ENCODE results near the gene ATP5F1D.

ATP5F1D gene

DNA sequence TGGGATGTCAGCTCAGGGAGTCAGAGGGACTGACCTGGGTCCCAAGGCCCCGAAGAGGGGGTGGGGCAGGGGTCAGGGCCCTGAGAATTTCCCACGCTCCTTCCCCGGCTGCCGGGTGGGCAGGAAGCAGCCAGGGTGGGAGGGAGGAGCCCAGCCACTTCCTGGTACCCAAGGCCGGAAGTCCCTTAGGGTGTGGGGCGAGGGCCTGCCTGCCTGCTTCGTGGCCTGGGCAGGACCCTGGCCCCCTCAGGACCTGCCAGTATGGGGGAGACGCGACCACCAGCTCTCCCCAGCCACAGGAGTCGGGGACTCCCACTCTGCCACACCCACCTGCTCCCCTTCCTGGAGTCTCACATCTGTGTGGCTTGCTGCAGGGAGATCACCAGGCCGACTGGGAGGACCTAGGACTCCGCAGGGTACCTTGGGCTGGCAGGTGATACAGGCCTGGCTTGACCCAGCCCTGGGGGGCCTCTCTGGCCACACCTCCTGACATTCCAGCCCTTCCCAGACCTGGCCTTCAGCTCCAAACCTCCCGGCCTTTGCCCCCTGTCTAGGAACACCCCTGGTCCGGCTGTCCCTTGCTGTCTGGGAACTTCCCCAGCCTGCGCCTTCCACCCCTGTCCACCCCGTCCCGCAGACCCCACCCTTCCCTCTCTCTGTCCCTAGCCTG is 17.8 kb downstream of the ATP5F1D start:
- DNase-seq (ENCODE audit: low spot score): peak; percentile 68

DNA sequence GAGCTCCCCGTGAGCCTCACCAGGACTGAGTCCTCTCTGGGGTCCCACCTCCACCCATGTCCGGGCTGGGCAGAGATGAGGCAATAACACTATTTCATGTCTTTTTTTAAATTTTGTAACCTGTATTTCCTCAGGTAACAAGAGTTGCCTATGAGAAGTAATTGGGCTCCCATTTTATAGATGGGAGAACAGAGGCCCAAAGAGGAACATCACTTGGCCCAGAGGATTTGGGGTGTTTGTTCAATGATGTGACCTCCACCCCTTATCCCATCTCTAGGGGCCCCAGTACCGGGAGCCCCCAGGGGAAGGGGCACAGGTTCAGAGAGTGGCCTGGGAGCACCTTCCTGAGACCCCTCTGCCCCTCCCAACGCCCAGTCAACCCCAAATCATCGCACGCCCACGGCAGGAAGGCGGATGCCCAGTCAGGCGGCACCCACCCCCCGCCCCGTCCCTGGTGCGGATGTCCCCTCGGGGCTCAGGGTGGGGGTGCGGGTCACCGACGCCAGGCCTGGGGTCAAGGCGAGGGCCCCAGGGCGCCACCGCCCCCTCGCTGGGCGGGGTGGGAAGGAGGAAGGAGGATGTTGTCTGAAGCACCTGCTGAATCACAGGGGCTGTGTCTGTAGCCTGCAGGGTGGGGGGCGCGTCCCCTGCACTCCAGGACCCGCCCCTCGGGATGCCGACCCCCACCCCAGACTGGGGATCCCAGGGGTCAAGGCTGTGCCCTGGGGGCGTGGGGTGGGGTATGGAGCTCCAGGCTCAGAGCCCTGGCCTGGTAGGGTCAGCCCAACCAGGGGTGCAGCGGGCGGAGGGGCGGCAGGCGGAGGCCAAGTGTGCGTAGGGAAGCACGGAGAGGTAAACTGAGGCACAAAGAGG is 18.6 kb downstream of the ATP5F1D start:
- DNase-seq (ENCODE audit: low spot score): peak; percentile 58

DNA sequence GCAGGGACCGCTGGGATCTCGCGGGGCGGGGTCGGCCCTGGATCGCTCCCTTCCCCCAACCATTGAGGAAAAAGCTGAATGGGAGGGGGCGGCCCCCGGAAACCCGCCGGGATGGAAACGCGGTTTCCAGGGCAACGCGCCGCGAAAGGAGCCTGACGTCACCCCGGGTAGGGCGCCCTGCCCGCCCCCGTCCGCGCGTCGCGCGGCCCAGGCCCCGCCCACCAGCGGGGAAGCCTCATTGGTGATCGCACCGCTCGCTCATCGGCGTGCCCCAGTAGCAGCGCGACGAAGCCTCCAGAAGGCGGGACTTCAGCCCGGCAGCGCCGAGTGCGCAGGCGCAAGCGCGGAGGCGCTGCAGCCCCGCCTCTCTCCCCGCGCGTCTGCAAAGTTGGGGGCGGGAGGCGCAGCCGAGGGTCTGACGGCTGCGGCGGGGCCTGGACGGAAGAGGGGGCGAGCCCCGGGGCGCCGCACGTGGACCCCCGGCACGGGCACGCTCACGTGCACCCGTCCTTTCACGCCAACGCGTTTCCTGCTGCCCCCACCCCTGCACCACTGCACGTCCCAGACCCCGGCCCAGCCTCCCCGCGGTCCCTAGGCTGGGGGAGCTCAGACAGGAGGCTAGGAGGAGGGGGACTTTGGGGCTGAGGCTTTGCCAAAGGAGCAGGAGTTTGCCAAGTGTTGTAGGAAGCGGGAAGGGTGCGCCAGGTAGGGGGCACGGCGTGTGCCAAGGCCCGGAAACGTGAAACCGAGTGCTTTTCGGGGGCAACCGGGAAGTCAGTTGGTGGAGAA is 19.4 kb downstream of the ATP5F1D start:
- DNase-seq (ENCODE audit: low spot score): peak; percentile 98

DNA sequence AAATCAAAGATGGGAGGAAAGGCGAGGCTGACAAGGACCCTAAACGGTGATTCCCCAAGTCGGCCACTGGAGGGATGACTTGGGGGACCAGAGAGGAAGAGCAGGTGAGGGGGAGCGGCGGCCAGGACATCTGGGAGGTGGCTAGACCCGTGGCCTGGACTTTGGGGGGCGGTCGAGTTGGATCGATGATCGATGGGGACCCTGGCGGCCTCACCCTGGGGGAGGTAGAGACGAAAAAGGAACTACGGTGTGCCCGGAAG is 19.9 kb downstream of the ATP5F1D start:
- DNase-seq (ENCODE audit: low spot score): no peak

DNA sequence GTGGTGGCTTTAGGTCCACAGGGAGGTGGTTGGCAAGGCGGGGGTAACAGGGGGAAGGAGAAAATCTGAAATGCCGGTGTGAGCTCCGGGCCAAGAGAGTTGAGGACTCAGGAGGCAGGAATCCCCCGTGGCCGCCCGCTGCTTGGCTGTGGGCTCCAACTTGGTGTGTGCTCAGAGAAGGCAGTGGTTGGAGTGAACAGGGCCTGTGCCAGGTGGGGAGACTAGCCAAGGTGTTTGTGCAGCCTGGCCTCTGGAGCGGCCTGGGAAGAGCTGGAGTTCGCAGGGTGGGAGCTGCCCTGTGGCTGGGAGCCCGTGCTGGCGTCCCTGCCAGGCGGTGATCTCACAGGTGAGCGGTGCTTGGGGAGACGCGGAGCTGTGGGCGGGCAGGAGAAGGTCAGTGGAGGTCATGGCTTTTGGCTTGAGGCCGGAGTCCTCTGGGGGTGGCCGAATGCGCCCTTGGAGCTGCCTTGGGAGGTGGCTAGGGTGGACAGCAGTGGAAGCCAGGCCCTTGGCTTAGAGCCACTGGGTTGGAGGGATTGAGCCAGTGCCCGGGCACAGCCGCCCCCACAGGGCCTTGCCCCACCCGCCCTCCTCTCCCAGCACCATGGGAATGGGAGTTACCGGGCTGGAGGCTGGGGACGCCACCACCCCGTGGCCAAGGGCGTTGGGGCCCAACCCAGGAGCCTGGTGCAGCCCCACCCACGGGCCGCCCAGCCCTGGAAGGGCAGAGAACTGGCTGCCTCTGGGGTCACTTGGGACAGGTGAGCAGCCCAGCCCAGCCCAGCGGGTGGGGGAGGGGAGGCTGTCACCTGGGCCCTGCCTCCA is 20.5 kb downstream of the ATP5F1D start:
- DNase-seq (ENCODE audit: low spot score): peak; percentile 35

DNA sequence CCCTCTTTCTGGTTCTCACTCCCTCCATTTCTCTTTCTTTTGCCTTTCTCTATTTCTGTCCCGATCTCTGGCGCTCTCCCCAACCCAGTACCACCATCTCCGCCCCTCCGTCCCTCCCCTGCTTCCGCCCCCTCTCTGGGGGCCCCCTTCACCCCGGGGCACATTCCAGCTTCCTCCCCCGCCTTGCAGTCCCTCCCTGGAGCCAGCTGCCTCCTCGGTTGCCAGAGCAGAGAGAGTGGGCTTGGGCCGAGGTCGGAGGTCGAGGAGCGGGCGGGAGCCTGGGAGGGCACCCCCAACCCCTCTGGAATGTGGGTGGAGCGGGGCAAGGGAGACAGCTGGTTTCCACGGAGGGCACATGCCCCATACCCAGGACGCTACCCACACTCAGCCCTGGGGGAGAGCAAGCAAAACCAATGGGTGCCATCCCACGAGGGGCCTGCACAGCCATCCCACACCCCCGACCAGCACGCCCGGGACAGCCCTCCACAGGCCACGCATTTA is 21.1 kb downstream of the ATP5F1D start:
- DNase-seq (ENCODE audit: low spot score): no peak

DNA sequence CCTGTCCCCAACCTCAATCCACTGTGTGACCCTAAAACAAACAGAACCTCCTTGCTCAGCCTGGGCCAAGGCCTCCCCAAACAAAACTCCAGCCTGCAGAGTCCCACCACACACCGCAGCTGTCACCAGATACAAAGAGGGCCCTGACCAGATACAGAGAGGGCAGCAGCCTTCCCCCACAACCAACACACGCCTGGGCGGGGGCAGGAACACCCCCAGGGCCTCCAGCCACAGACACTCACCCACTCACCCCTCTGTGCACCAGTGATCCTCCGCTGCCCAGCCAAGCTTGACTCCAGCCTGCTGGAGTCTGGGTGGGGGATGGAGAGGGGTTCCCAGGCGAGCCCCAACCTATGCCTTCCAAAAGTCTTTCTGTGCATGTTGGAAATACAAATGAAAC is 21.6 kb downstream of the ATP5F1D start:
- no peak for DNase-seq (ENCODE audit: low spot score)

DNA sequence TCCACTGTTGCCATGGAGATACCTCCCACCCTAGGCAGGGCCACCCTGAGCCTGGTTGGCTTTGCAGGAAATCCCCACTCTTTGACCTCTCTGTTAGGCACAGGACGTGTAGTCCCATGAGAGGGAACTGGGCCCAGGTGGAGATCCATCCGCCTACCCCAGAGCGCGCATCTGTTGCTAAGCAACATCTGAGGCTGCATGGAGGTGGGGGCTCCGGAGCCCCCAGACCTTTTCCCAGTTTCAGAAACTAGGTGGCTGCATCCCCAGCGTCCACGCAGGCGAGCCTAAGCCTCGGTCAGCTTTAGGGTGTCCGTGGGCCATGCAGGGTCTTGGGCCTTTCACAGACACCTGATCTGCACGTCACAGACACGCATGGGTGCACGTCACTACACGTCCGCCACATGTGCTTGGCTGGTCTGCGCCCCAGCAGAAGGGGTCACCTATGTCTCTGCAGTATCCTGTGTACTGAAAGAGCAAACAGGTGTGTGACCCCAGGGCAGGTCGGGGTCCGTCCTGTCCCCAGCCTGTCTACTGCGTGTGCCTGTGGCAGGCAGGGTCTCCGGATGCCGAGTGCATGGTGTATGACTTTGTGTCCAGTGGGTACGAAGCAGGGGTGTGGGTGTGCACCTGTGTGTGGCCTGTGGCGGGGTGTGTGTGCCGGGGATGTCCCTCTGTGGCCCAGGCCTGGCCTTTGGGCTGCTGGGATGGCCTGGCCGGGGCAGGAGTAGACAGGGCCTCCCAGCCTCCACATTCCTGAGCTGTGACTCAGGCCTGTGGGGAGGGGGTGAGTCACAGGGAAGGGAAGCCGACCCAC is 23.5 kb downstream of the ATP5F1D start:
- DNase-seq (ENCODE audit: low spot score): no peak

DNA sequence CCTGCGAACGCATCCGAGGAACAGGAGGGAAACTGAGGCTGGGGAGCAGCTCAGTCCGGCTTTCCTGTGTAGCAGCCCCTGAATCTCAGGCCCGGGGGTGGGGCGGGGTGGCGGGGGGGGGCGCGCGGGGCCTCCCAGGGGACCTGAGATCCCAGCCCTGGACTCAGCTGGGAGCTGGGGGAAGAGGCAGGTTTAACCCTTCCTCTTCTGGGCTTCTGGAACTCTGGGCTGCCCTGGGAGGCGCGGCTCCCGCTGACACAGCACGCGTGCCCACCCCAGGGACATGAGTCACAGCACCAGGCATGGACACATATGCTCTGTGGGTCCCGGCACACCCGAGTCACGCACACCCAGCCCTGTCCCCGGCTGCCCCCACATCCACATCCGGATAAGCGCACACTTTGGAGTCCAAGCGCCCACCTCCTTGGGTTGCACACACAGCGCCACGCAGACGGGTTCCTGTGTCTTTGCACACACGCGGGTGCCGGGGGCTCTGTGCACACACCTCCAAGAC is 24.1 kb downstream of the ATP5F1D start:
- peak; percentile 50 for DNase-seq (ENCODE audit: low spot score)

DNA sequence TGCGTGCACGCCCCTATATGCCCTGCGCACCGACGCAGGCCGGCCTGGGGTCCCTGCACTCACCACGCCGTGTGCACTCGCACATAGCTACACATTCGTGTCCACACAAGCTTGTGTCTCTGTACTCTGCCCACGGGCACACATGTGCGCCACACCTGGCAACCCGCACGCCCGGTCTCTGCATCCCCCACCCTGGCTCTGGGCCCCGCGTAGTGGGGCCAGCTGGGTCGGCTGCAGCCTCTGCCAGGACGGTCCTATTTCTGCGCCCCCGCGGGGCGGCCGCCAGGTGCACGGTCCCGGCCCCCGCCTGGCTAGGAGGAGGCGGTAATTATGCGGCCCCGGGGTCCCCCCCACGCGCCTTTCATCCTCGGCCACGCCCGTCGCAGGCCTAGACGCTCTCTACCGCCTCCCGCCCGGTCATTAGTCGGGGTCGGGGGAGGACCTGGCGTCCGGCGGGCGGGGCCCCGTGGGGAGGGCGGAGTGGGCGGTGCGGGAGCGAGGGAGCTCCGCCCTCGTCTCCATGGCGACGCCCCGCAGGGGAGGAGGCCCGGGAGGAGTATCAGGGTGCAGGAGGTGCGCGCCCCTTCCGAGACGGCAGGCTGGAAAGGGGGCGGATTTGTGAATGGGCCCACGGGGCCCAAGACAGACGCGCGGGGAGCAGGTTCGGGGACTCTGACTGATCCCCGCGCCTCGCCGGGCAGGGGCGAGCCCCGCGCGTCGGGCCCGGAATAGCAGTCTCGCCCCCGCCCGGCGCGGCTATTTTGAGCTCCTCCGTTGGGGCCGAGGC is 24.8 kb downstream of the ATP5F1D start:
- DNase-seq (ENCODE audit: low spot score): peak; percentile 90

DNA sequence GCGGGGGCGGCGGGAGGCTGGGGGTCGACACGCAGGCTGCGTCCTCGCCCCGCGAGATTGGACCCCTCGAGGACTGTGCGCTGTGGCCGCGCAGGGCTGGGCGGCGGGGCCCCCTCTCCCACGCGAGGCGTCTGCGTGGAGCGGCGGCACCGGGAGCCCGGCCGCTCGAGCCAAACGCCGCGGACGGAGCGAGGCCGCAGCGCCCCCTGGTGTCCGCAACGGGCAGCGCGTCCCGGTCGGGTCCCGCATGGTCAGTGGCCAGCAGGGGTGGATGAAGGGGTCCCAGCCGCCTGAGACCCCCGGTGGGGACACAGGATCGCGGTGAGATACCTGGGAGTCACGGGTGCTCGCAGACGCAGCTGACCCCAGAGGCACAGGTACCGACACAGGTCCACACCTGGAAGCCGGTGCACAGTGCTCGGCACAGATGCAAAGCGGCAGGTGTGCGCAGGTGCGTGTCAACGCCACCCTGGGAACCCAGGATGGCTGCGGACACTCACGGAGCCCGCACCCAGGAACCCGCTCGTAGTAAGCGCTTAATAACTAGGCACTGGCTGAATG is 25.4 kb downstream of the ATP5F1D start:
- peak; percentile 69 for DNase-seq (ENCODE audit: low spot score)

DNA sequence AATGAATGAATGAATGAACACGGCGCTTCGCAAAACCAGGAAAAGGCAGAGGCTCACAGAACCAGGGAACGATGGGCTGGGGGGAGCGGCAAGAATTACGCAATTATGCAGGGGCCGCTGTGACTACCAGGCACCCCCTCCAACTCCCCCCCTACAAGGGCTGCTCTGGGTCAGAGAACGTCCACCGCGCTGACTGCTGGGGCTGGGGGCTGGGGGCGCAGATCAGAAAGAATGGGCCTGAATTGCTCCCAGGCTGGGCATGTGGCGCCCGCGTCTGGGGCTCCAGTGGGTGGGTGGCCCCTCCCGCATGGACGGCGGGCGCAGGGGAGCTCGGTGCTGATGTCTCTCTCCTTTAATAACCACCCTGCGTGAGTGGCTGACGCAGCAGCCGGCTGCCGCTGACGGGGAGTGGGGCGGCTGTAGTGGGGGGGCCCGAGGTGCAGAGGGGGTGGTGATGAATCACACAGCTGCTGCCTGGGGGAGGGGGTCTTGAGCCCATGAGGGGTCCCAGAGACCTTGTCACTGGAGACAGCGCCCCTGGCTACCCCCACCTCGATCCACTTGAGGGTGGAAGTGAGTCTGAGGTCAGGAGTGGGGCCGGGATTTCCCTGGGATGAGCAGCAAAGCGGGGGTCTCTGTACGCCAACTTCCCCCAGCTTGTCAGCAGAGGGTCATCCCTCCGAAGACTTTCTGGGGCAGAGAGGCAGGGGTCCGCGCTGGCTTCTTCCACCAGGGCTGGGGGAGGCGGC is 26.1 kb downstream of the ATP5F1D start:
- DNase-seq (ENCODE audit: low spot score): no peak

DNA sequence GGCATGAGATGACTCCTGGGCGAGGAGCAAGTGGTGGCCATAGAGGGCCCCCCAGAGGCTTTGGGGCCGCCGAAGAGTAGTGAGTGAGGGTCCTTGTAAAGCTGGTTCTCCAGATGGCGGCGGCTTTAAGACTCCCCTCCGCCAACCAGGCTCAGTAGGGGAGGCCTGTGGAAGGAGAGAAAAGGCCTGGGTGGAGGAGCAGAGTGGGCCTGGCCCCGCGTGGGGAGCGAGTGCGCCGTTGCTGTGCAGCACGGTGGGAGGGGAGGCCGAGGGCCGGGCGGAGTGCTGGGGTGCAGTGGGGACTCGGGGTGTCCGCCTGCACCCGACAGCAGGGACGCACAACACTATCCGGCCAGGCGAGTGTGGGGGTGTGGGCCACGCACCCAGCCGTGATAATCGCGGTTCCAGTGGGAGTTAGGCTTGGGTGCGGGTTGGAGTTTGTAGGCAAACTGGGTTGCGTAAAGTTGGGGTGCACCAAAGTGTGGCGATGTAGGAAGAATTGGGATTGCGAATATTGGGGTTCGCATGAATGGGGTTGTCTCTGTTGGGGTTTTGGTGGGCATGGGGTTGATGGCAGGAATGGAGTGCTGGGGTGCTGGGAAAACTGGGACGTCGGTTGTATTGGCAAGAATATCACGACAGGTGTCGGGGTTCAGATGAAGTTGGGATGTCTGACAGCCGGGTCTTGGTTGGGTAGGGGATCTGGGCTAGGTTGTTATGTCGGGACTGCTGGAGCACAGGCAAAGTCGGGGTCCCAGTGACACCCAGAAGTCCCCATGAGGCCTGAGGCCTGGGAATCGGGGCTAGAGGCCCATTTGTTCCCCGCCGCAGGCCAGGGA is 26.9 kb downstream of the ATP5F1D start:
- DNase-seq (ENCODE audit: low spot score): no peak

DNA sequence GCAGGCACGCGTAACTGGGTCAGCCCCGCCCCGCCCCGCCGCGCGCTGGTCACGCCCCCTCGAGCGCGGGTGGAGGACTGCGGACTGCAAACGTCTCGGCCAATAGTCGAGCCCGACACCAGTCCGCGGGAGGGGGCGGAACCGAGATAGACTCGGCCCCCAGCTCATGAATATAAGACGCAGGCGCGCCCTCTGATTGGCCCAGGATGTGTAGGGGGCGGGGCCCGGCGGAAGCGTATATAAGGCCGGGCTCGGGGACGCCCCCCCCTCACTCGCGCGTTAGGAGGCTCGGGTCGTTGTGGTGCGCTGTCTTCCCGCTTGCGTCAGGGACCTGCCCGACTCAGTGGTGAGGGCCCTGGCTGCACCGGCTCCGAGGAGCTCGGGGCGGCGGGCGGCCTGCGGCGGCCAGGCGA is 27.5 kb downstream of the ATP5F1D start, which contains the start of gene CIRBP:
TSS of gene CIRBP (plus strand) at position 268 of the 413 bp plus-strand sequence. CDS start 1,602 bp downstream, outside the sequence.
- peak; percentile 99 for DNase-seq (ENCODE audit: low spot score)

DNA sequence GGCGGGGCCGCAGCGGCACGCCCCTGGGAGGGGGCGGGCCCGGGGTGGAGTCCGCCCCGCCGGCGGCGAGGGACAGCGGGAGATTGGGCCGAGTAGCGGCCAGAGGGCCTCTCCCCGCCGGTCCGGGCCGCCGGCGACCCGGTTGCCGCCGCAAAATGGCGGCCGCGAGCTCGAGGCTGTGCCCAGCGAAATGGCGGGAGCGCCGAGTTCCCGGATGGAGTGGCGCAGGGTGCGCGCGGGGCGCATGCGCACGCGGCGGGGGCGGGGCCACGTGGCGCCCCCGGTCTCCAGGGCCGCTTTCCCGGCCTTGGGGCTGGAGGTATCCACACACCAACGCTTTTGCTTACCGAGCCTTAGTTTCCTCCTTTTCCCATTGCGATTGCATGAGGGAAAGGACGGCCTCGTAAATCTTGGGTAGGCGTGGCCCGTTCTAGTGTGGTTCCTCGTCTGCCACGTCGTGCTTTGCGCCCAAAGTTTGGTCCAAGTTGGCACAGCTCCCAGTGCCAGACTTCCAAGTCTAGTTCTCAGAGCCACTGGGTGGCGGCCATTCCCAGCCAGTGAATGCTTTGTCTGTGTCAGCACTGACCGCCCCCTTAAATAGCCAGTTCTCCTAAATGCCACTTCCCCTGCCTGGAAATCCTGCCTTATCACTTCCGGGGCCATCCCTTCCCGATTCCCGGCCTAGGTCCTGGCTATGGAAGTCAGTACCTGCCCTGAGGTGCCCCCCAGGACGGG is 28.1 kb downstream of the ATP5F1D start:
- peak; percentile 86 for DNase-seq (ENCODE audit: low spot score)

DNA sequence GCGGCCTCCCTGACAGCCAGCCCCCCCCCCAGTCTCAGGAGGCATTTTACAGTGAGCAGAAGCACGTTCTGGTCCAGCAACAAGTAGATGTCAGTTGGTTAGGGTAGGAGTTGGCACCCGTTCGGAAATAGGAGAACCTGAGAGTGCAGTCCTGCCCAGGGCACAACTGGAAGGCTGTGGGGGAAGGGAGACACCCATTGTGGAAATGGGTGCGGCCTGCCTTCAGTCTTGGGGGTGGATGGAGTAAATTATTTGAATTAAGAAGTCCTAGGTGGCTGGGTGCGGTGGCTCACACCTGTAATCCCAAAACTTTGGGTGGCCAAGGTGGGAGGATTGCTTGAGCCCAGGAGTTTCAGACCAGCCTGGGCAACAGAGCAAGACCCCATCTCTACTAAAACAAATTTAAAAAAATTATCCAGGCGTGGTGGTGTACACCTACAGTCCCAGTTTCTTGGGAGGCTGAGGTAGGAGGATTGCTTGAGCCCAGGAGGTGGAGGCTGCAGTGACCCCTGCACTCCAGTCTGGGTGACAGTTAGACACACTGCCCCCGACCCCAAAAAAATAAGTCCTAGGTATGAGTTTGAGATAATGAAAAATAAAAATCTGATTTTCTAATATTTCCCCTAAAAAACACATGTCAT is 28.8 kb downstream of the ATP5F1D start:
- DNase-seq (ENCODE audit: low spot score): peak; percentile 19
